Liver (tissue), 3 donors: ENCODE results near the gene GGNBP2.

Experiments used
- CTCF ChIP-seq: fragments of 150-350 bp; IDR thresholded peaks from 2 replicates; pipeline ENCODE4 v1.5.1; 2017; ENCODE audit warnings: improper control_type of control experiment, low read depth, low read length; ENCODE audit not compliant: missing input control
- EGR1 ChIP-seq, 2 donors: IDR thresholded peaks; 2 replicates each; pipeline ENCODE4 v1.6.1; 2016 to 2018; ENCODE audit warnings: antibody characterized with exemption in 2 of 2, low read depth in 2 of 2
- HNF4G ChIP-seq: IDR thresholded peaks from 2 replicates; pipeline ENCODE4 v1.6.1; 2016; ENCODE audit warnings: antibody characterized with exemption
- JUND ChIP-seq, 2 donors: IDR thresholded peaks; 2 replicates each; pipeline ENCODE4 v1.6.1; 2016; ENCODE audit warnings: antibody characterized with exemption in 2 of 2
- MAX ChIP-seq: IDR thresholded peaks from 2 replicates; pipeline ENCODE4 v1.6.1; 2016; ENCODE audit warnings: antibody characterized with exemption
- RAD21 ChIP-seq, 2 donors: IDR thresholded peaks; 2 replicates each; pipeline ENCODE4 v1.6.1; 2016; ENCODE audit warnings: antibody characterized with exemption in 2 of 2, mild to moderate bottlenecking in 2 of 2
- SP1 ChIP-seq: IDR thresholded peaks from 2 replicates; pipeline ENCODE4 v1.6.1; 2018; ENCODE audit warnings: antibody characterized with exemption, mild to moderate bottlenecking
- YY1 ChIP-seq: IDR thresholded peaks from 2 replicates; pipeline ENCODE4 v1.6.1; 2016; ENCODE audit warnings: antibody characterized with exemption, mild to moderate bottlenecking
- TF ChIP-seq, protein P1 (sequence below): IDR thresholded peaks from 2 replicates; pipeline ENCODE4 v1.6.1; 2016; ENCODE audit warnings: antibody characterized with exemption, mild to moderate bottlenecking
- donor health status: healthy.
- donor health status: healthy.

DNA sequence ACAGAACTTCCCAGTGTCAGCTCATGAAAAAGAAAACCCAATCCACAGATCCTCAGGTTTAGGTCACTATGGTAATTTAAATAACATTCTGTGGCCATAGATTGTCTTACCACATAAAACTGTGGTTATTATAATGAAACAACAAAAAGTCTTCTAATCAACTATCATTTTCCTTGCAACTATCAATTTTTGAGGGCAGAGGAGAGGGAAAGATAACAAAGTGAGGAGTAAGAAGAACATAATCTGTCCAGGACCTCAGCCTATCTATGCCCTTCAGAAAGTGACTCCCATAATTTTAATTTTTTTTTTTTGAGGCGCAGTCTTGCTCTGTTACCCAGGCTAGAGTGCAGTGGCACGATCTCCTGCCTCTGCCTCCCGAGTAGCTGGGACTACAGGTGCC is 4.0 kb upstream of the GGNBP2 start:
- TF ChIP-seq YY1 = no peak
- no peak for TF ChIP-seq CTCF
- no peak for TF ChIP-seq HNF4G
- no peak for TF ChIP-seq MAX
- no peak for TF ChIP-seq EGR1 (IDR thresholded peaks at IDR 0.05; ENCODE audit: low read depth in 2 of 2)
- TF ChIP-seq RAD21 (IDR thresholded peaks at IDR 0.05) = no peak
- TF ChIP-seq, protein P1, sequence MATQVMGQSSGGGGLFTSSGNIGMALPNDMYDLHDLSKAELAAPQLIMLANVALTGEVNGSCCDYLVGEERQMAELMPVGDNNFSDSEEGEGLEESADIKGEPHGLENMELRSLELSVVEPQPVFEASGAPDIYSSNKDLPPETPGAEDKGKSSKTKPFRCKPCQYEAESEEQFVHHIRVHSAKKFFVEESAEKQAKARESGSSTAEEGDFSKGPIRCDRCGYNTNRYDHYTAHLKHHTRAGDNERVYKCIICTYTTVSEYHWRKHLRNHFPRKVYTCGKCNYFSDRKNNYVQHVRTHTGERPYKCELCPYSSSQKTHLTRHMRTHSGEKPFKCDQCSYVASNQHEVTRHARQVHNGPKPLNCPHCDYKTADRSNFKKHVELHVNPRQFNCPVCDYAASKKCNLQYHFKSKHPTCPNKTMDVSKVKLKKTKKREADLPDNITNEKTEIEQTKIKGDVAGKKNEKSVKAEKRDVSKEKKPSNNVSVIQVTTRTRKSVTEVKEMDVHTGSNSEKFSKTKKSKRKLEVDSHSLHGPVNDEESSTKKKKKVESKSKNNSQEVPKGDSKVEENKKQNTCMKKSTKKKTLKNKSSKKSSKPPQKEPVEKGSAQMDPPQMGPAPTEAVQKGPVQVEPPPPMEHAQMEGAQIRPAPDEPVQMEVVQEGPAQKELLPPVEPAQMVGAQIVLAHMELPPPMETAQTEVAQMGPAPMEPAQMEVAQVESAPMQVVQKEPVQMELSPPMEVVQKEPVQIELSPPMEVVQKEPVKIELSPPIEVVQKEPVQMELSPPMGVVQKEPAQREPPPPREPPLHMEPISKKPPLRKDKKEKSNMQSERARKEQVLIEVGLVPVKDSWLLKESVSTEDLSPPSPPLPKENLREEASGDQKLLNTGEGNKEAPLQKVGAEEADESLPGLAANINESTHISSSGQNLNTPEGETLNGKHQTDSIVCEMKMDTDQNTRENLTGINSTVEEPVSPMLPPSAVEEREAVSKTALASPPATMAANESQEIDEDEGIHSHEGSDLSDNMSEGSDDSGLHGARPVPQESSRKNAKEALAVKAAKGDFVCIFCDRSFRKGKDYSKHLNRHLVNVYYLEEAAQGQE = no peak
- no peak for TF ChIP-seq SP1
- no peak for TF ChIP-seq JUND (IDR thresholded peaks at IDR 0.05)
